ENCODE data around the gene MAST1.
A peak's percentile ranks its signal among the peaks of the same experiment; 100 is the strongest.
"Not testable (repeated sequence)": the region's sequence is repeated elsewhere in the genome, so short reads cannot be mapped to it uniquely, and the experiment has no call there.

MAST1 gene

GRCh38 chr19:12838886-12839756, 806 bp downstream of the MAST1 start:
- no peak for DNase-seq (ENCODE audit: low read depth in 2 of 3, low spot score in 1 of 3)

- DNase-seq (ENCODE audit: low read depth in 2 of 3, low spot score in 1 of 3), result peak; percentile 59 to 69 (median 66)
These were observed 2.1 kb downstream of the MAST1 start for GRCh38 chr19:12840091-12841079.

GRCh38 chr19:12841094-12841493, 2.8 kb downstream of the MAST1 start:
- DNase-seq (ENCODE audit: low read depth in 2 of 3, low spot score in 1 of 3), result no peak

- no peak for DNase-seq (ENCODE audit: low read depth in 2 of 3, low spot score in 1 of 3)
These were observed 4.2 kb downstream of the MAST1 start for GRCh38 chr19:12842511-12842910.

- no peak for DNase-seq (ENCODE audit: low read depth in 2 of 3, low spot score in 1 of 3)
These were observed 5.0 kb downstream of the MAST1 start for GRCh38 chr19:12843328-12843727.

- DNase-seq (ENCODE audit: low read depth in 2 of 3, low spot score in 1 of 3), result no peak
These were observed 5.9 kb downstream of the MAST1 start for GRCh38 chr19:12843999-12844732.

GRCh38 chr19:12846613-12847012, 8.3 kb downstream of the MAST1 start:
- not testable (repeated sequence) for DNase-seq (ENCODE audit: low read depth in 2 of 3, low spot score in 1 of 3)

- DNase-seq (ENCODE audit: low read depth in 2 of 3, low spot score in 1 of 3), result peak; percentile 78 to 93 (median 84)
These were observed 9.1 kb downstream of the MAST1 start for GRCh38 chr19:12847159-12848139.

- no peak for DNase-seq (ENCODE audit: low read depth in 2 of 3, low spot score in 1 of 3)
These were observed 18.3 kb downstream of the MAST1 start for GRCh38 chr19:12856653-12857052.

- DNase-seq (ENCODE audit: low read depth in 2 of 3, low spot score in 1 of 3), result no peak
These were observed 20.0 kb downstream of the MAST1 start for GRCh38 chr19:12858041-12858928.

- no peak for DNase-seq (ENCODE audit: low read depth in 2 of 3, low spot score in 1 of 3)
These were observed 21.2 kb downstream of the MAST1 start for GRCh38 chr19:12859546-12859945.

- no peak for DNase-seq (ENCODE audit: low read depth in 2 of 3, low spot score in 1 of 3)
These were observed 25.8 kb downstream of the MAST1 start for GRCh38 chr19:12864143-12864542.

GRCh38 chr19:12864721-12865715, 26.7 kb downstream of the MAST1 start:
- no peak for DNase-seq (ENCODE audit: low read depth in 2 of 3, low spot score in 1 of 3)

- DNase-seq (ENCODE audit: low read depth in 2 of 3, low spot score in 1 of 3), result no peak
These were observed 27.6 kb downstream of the MAST1 start for GRCh38 chr19:12865746-12866415.

- no peak for DNase-seq (ENCODE audit: low read depth in 2 of 3, low spot score in 1 of 3)
These were observed 28.3 kb downstream of the MAST1 start for GRCh38 chr19:12866416-12867119.

All from stimulated activated CD4-positive, alpha-beta T cell treated with anti-CD3 and anti-CD28 coated beads, Interleukin-12 subunit alpha, Interleukin-12 subunit beta, amount 100 ng/mL, for 48 hours (primary cell).